Astrocyte of the spinal cord (primary cell): ENCODE data around the gene PLEKHG5.

Experiments used
- DNase-seq: peaks from one replicate; pipeline ENCODE4 v3.0.0; 2011; ENCODE audit warnings: low read depth, low spot score
- H3K4me3 ChIP-seq: 2 replicates; pipeline ENCODE4 v1.5.1; 2011; ENCODE audit warnings: low read depth, mild to moderate bottlenecking, low read length, moderate library complexity
- CTCF ChIP-seq: IDR thresholded peaks from 2 replicates; pipeline ENCODE4 v1.5.1; 2012; ENCODE audit warnings: low read depth, mild to moderate bottlenecking, low read length, inconsistent platforms
- in situ Hi-C: cut with HindIII; loops from 2 replicates; pipeline ENCODE4 v1.10.0; 2017; ENCODE audit warnings: low sequenced_read_pairs

Gene PLEKHG5

GRCh38 chr1:6530504-6531160 lies 39.2 kb upstream of the PLEKHG5 start:
- no peak overlapping the region for H3K4me3 ChIP-seq
- DNase-seq = no peak
- in situ Hi-C loops = no loop called here
- no peak for TF ChIP-seq CTCF

- TF ChIP-seq CTCF = no peak
- in situ Hi-C loops = no loop called here
Observed at GRCh38 chr1:6528492-6528891, 37.0 kb upstream of the PLEKHG5 start.

GRCh38 chr1:6526316-6526715 lies 34.8 kb upstream of the PLEKHG5 start:
- no peak for TF ChIP-seq CTCF
- no peak for DNase-seq
- in situ Hi-C loops = no loop called here
- no peak overlapping the region for H3K4me3 ChIP-seq

More at GRCh38 chr1:6528492-6528891, 37.0 kb upstream of the PLEKHG5 start:
- DNase-seq = no peak
- H3K4me3 ChIP-seq = no peak overlapping the region

GRCh38 chr1:6523566-6523965 lies 32.1 kb upstream of the PLEKHG5 start:
- DNase-seq = peak; percentile 51
- in situ Hi-C loops = no loop called here
- peak; percentile 71 for TF ChIP-seq CTCF
- H3K4me3 ChIP-seq = no peak overlapping the region

GRCh38 chr1:6521536-6521935 lies 30.1 kb upstream of the PLEKHG5 start:
- DNase-seq = peak; percentile 28
- in situ Hi-C loops = no loop called here
- TF ChIP-seq CTCF = no peak
- H3K4me3 ChIP-seq = no peak overlapping the region

- in situ Hi-C loops = no loop called here
- DNase-seq = peak; percentile 86
- no peak for TF ChIP-seq CTCF
- no peak overlapping the region for H3K4me3 ChIP-seq
Observed at GRCh38 chr1:6519935-6520671, 28.6 kb upstream of the PLEKHG5 start.
